HG03442 (cell line): Measurements from ENCODE around the gene AFG1L.
"Not testable (repeated sequence)": the region's sequence is repeated elsewhere in the genome, so short reads cannot be mapped to it uniquely, and the experiment has no call there.

Experiments used
- ATAC-seq: cut with Tn5 transposase; IDR thresholded peaks from one replicate; pipeline ENCODE4 v1.9.1; 2021; ENCODE audit warnings: mild to moderate bottlenecking, moderate library complexity; ENCODE audit not compliant: unreplicated experiment

The AFG1L gene

GRCh38 chr6:108550256-108550655 lies 255.4 kb downstream of the AFG1L start:
- no peak for ATAC-seq

GRCh38 chr6:108555399-108556052 lies 260.7 kb downstream of the AFG1L start:
- no peak for ATAC-seq

- ATAC-seq = no peak
Measured at GRCh38 chr6:108556250-108556649, 261.4 kb downstream of the AFG1L start.

GRCh38 chr6:108556866-108557493 lies 262.1 kb downstream of the AFG1L start:
- ATAC-seq = no peak

- peak; percentile 27 for ATAC-seq
Measured at GRCh38 chr6:108557494-108558371, 262.9 kb downstream of the AFG1L start.

- ATAC-seq = peak; percentile 58
Measured at GRCh38 chr6:108558372-108559096, 263.7 kb downstream of the AFG1L start.

GRCh38 chr6:108559097-108559883 lies 264.4 kb downstream of the AFG1L start:
- ATAC-seq = peak; percentile 33

GRCh38 chr6:108559884-108560462 lies 265.1 kb downstream of the AFG1L start:
- no peak for ATAC-seq

- no peak for ATAC-seq
Measured at GRCh38 chr6:108560463-108561308, 265.8 kb downstream of the AFG1L start, which contains the start of gene FOXO3. TSS of gene FOXO3 (plus strand) at chr6:108560917. CDS start at chr6:108561209, 292 bp downstream.

GRCh38 chr6:108561309-108561647 lies 266.4 kb downstream of the AFG1L start:
- not testable (repeated sequence) for ATAC-seq

- ATAC-seq = no peak
Measured at GRCh38 chr6:108561742-108562502, 267.1 kb downstream of the AFG1L start.

GRCh38 chr6:108562503-108562993 lies 267.7 kb downstream of the AFG1L start:
- no peak for ATAC-seq

- ATAC-seq = no peak
Measured at GRCh38 chr6:108563292-108563691, 268.4 kb downstream of the AFG1L start.

- ATAC-seq = no peak
Measured at GRCh38 chr6:108564178-108564577, 269.3 kb downstream of the AFG1L start.

- ATAC-seq = peak; percentile 71
Measured at GRCh38 chr6:108565091-108565766, 270.4 kb downstream of the AFG1L start.

GRCh38 chr6:108565893-108566292 lies 271.0 kb downstream of the AFG1L start:
- no peak for ATAC-seq

- no peak for ATAC-seq
Measured at GRCh38 chr6:108566406-108566805, 271.6 kb downstream of the AFG1L start.
